CD4-positive, alpha-beta T cell (primary cell): ENCODE measurements around the gene HSPB2. TPM values are rescaled to one million over a fixed set of nuclear protein-coding genes. Genes with fewer than 3 reads are reported as not detected.
A peak's percentile ranks its signal among the peaks of the same experiment; 100 is the strongest.
"Not testable (repeated sequence)": the region's sequence is repeated elsewhere in the genome, so short reads cannot be mapped to it uniquely, and the experiment has no call there.

Experiments used
- ATAC-seq: fragments of 200-7000 bp; cut with Tn5 transposase; one replicate; pipeline ENCODE4 v1.10.0; 2022; ENCODE audit warnings: mild to moderate bottlenecking; ENCODE audit not compliant: poor library complexity
- CTCF ChIA-PET: fragments of 350-600 bp; sonication (Branson Sonifier 250); formaldehyde crosslinking; loops from one replicate; lab custom pipeline; 2021; ENCODE audit warnings: antibody characterized with exemption, inconsistent platforms; lab: Charles Lee
- POLR2A ChIA-PET: fragments of 350-600 bp; sonication (Branson Sonifier 250); formaldehyde crosslinking; loops from one replicate; lab custom pipeline; 2021; ENCODE audit warnings: antibody characterized with exemption, inconsistent platforms; lab: Charles Lee
- DNase-seq, 14 experiments: peaks; one replicate each; pipeline ENCODE4 v3.0.0-alpha.2; 2013 to 2020; ENCODE audit warnings: mixed read lengths in 2 of 14
- H3K27ac ChIP-seq, 2 donors: one replicate each; pipeline versions ENCODE4 v1.5.1 to v1.7.0; 2013; ENCODE audit warnings: low read length in 2 of 2, low read depth in 1 of 2, mild to moderate bottlenecking in 1 of 2
- H3K27me3 ChIP-seq, 2 experiments: 1 replicate in 1 of 2; 2 replicates in 1 of 2; pipeline versions ENCODE4 v1.6.1 to v1.7.0; 2013; ENCODE audit warnings: low read length in 2 of 2, control low read depth in 1 of 2, mild to moderate bottlenecking in 1 of 2, moderate library complexity in 1 of 2; ENCODE audit not compliant: insufficient read depth in 2 of 2, control insufficient read depth in 1 of 2
- H3K36me3 ChIP-seq: one replicate; pipeline ENCODE4 v1.6.1; 2013; ENCODE audit warnings: low read length, control low read depth; ENCODE audit not compliant: insufficient read depth
- H3K4me1 ChIP-seq: one replicate; pipeline ENCODE4 v1.6.1; 2013; ENCODE audit warnings: low read length, control low read depth; ENCODE audit not compliant: insufficient read depth
- H3K4me3 ChIP-seq: one replicate; pipeline ENCODE4 v1.5.1; 2013; ENCODE audit warnings: mild to moderate bottlenecking, low read length, moderate library complexity
- H3K9me3 ChIP-seq, 2 experiments: 1 replicate in 1 of 2; 2 replicates in 1 of 2; pipeline versions ENCODE4 v1.6.1 to v1.7.0; 2013; ENCODE audit warnings: low read length in 2 of 2, mild to moderate bottlenecking in 2 of 2, control low read depth in 1 of 2, moderate library complexity in 1 of 2; ENCODE audit not compliant: control insufficient read depth in 1 of 2, insufficient read depth in 1 of 2
- H3K27ac Mint-ChIP-seq: one replicate; pipeline ENCODE4 v1.8.0; 2020; ENCODE audit warnings: mixed read lengths
- H3K27me3 Mint-ChIP-seq: one replicate; pipeline ENCODE4 v1.8.0; 2021; ENCODE audit warnings: mixed read lengths
- H3K36me3 Mint-ChIP-seq: one replicate; pipeline ENCODE4 v1.8.0; 2021; ENCODE audit warnings: low read depth, mixed read lengths
- H3K4me1 Mint-ChIP-seq: one replicate; pipeline ENCODE4 v1.8.0; 2021; ENCODE audit warnings: low read depth, mixed read lengths
- H3K4me3 Mint-ChIP-seq: one replicate; pipeline ENCODE4 v1.8.0; 2020; ENCODE audit warnings: mild to moderate bottlenecking, mixed read lengths
- H3K9me3 Mint-ChIP-seq: one replicate; pipeline ENCODE4 v1.8.0; 2020; ENCODE audit warnings: mixed read lengths
- intact Hi-C, 2 experiments: fragments of 100-400 bp; cut with DNase I in 1 of 2; cut with micrococcal nuclease in 1 of 2; formaldehyde crosslinking; loops; one replicate each; pipeline versions ENCODE4 v1.15.1 to v1.9.0; 2023 to 2025; cut with DNase I, micrococcal nuclease
- total RNA-seq, 174 experiments: library from RNA in 2 of 174; stranded (reverse) in 2 of 174; gene quantifications; one replicate each; pipeline ENCODE4 v1.2.3 and lab custom pipeline; 2021 to 2026
- TF ChIP-seq, protein P1 (sequence below): fragments of 200-600 bp; IDR thresholded peaks from one replicate; pipeline ENCODE4 v1.8.0; 2022; ENCODE audit warnings: antibody characterized with exemption, mild to moderate bottlenecking

HSPB2 gene
- total RNA-seq, 2 experiments from 2014 or later = not detected

DNA sequence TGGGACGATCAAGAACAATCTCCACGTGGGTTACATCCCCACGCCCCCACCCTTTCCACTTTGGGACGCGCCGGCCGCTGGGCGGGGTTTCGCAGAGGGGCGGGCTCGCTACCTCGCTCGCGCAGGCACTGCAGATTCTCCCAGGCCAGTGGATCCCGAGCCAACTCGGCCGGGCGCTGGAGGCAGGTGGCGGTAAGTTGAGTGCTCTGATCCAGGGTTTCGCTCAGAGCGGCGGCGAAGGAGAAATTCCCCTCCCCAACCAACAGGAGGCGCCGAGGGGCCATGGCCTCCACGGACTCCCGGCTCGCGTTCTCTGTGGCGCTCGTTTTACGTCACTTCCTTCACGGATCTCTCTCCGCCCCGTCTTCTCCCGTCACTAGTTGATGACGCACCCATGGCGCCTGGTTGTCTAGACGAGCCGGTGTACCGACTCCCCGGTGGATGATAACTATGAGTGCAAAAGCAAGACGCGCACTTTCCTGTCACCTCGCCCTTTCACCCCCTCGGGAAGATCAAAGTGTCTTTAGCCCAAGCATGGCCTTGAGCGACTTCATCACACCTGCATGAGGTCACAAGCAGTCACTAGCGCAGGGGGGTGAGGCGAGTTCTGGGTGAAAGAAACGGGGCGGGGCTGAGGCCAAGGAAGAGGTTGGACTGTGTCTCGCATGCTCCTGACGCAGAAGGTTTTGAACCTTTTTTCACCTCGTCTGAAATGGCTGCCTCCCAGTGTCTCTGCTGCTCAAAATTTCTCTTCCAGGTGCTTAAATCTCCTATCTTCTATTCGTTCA lies 33.5 kb upstream of the HSPB2 start, which contains the start of the genes CFAP68 and FDXACB1:
CFAP68 (plus strand) TSS at position 693 of the 788 bp plus-strand sequence; CDS start at position 713, 20 bp downstream.
FDXACB1 (minus strand) TSS at position 317 of the 788 bp plus-strand sequence; CDS start at position 284, 33 bp downstream.
- H3K4me3 Mint-ChIP-seq = peak within 1 kb of the TSS; percentile 92
- H3K4me1 ChIP-seq = peaks cover 14% of the 10 kb centered on the region
- no peaks in the 10 kb centered on the region for H3K27me3 ChIP-seq
- ChIA-PET CTCF (interaction anchor here (0.9 to 2.1 kb wide), 7 partner anchors 9 to 275 kb away, joined by 3 to 6 read pairs (median 3); no protein-coding TSS in a partner anchor), POLR2A (interaction anchor here (4.3 kb wide), 1 partner anchor 48 kb away, joined by 44 read pairs; no protein-coding TSS in a partner anchor)
- peaks cover 14% of the 10 kb centered on the region for H3K36me3 ChIP-seq
- H3K27ac Mint-ChIP-seq = peak within 1 kb of the TSS; percentile 94
- H3K9me3 ChIP-seq = no peaks in the 10 kb centered on the region
- DNase-seq (peak; percentile 89 to 99 (median 93)), ATAC-seq (peak; percentile 88)
- H3K27me3 Mint-ChIP-seq = no peaks in the 10 kb centered on the region
- peaks cover 18% of the 10 kb centered on the region for H3K4me1 Mint-ChIP-seq
- H3K9me3 Mint-ChIP-seq = no peaks in the 10 kb centered on the region
- TF ChIP-seq, protein P1, sequence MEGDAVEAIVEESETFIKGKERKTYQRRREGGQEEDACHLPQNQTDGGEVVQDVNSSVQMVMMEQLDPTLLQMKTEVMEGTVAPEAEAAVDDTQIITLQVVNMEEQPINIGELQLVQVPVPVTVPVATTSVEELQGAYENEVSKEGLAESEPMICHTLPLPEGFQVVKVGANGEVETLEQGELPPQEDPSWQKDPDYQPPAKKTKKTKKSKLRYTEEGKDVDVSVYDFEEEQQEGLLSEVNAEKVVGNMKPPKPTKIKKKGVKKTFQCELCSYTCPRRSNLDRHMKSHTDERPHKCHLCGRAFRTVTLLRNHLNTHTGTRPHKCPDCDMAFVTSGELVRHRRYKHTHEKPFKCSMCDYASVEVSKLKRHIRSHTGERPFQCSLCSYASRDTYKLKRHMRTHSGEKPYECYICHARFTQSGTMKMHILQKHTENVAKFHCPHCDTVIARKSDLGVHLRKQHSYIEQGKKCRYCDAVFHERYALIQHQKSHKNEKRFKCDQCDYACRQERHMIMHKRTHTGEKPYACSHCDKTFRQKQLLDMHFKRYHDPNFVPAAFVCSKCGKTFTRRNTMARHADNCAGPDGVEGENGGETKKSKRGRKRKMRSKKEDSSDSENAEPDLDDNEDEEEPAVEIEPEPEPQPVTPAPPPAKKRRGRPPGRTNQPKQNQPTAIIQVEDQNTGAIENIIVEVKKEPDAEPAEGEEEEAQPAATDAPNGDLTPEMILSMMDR = peak; percentile 98
- peak within 1 kb of the TSS; percentile 76 for H3K4me3 ChIP-seq
- intact Hi-C loops = loop anchor here (1.0 to 5.0 kb wide), 9 partner anchors 8 to 338 kb away; partner anchors contain the start of genes NKAPD1 (in 2 of the 2), PIH1D2 (in 2 of the 2), ALG9 (in 1 of the 2) and DLAT (in 1 of the 2)
- H3K27ac ChIP-seq = peak within 1 kb of the TSS; percentile 97 to 99
- peaks cover 36% of the 10 kb centered on the region for H3K36me3 Mint-ChIP-seq

- intact Hi-C loops = loop anchor here (1.0 to 5.0 kb wide), 9 partner anchors 8 to 338 kb away; partner anchors contain the start of genes NKAPD1 (in 2 of the 2), PIH1D2 (in 2 of the 2), ALG9 (in 1 of the 2) and DLAT (in 1 of the 2)
- H3K27me3 ChIP-seq = no peaks in the 10 kb centered on the region
- peaks cover 18% of the 10 kb centered on the region for H3K4me1 Mint-ChIP-seq
- no peaks in the 10 kb centered on the region for H3K27me3 Mint-ChIP-seq
- peaks cover 36% of the 10 kb centered on the region for H3K36me3 Mint-ChIP-seq
- ATAC-seq (peak; percentile 4), DNase-seq (no peak)
- peak overlapping the region; percentile 97 to 99 for H3K27ac ChIP-seq
- H3K4me3 ChIP-seq = peak overlapping the region; percentile 76
- H3K36me3 ChIP-seq = peaks cover 14% of the 10 kb centered on the region
- peak overlapping the region; percentile 94 for H3K27ac Mint-ChIP-seq
- peak overlapping the region; percentile 92 for H3K4me3 Mint-ChIP-seq
- peaks cover 14% of the 10 kb centered on the region for H3K4me1 ChIP-seq
- ChIA-PET CTCF (interaction anchor here (0.9 to 1.5 kb wide), 3 partner anchors 48 to 52 kb away, joined by 3 to 6 read pairs (median 3); no protein-coding TSS in a partner anchor), POLR2A (interaction anchor here (0.7 to 4.3 kb wide), 3 partner anchors 8 to 106 kb away, joined by 3 to 44 read pairs (median 20); partner anchors contain the start of gene ALG9)
- H3K9me3 Mint-ChIP-seq = no peaks in the 10 kb centered on the region
- H3K9me3 ChIP-seq = no peaks in the 10 kb centered on the region
- TF ChIP-seq, protein P1 = no peak
Measured at GRCh38 chr11:111879637-111879960, 32.9 kb upstream of the HSPB2 start.

DNA sequence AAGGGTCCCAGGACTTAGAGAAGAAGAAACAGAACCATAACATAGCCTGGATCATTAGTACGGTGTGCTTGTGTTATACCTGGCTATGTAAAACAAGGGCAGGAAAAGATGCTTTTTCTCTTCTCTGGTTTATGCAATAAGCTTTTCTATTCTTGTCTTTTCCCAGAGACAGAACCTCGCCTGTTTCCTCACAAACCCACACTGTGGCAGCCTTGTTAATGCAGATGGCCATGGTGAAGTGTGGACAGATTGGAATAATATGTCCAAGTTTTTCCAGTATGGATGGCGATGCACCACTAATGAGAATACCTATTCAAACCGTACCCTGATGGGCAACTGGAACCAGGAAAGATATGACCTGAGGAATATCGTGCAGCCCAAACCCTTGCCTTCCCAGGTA lies 30.3 kb upstream of the HSPB2 start:
- no peaks in the 10 kb centered on the region for H3K27me3 ChIP-seq
- DNase-seq (no peak), ATAC-seq (no peak)
- ChIA-PET POLR2A (interaction anchor here (4.3 kb wide), 1 partner anchor 45 kb away, joined by 44 read pairs; no protein-coding TSS in a partner anchor), CTCF (interaction anchor here (1.7 kb wide), 1 partner anchor 11 kb away, joined by 4 read pairs; the partner anchor contains the start of gene ALG9)
- no peaks in the 10 kb centered on the region for H3K36me3 ChIP-seq
- H3K4me1 ChIP-seq = peaks cover 14% of the 10 kb centered on the region
- intact Hi-C loops = loop anchor here in 1 of 2 experiments (5.0 kb wide), 1 partner anchor 145 kb away; the partner anchor contains the start of gene DLAT
- Mint-ChIP-seq H3K27me3 (no peaks in the 10 kb centered on the region), H3K36me3 (peaks cover 30% of the 10 kb centered on the region), H3K27ac (no peak overlapping the region), H3K4me1 (peaks cover 18% of the 10 kb centered on the region), H3K9me3 (no peaks in the 10 kb centered on the region), H3K4me3 (no peak overlapping the region)
- TF ChIP-seq, protein P1 = no peak
- H3K9me3 ChIP-seq = no peaks in the 10 kb centered on the region
- H3K4me3 ChIP-seq = no peak overlapping the region
- H3K27ac ChIP-seq = no peak overlapping the region

- H3K27me3 Mint-ChIP-seq, H3K4me3 Mint-ChIP-seq, H3K9me3 Mint-ChIP-seq, H3K27ac Mint-ChIP-seq, ATAC-seq, H3K27ac ChIP-seq, H3K4me3 ChIP-seq, H3K4me1 ChIP-seq, intact Hi-C loops, H3K27me3 ChIP-seq, H3K4me1 Mint-ChIP-seq, DNase-seq, H3K36me3 ChIP-seq, H3K9me3 ChIP-seq: not testable (repeated sequence)
- ChIA-PET CTCF (interaction anchor here (0.8 to 1.5 kb wide), 2 partner anchors 9 to 14 kb away, joined by 3 read pairs; no protein-coding TSS in a partner anchor), POLR2A (interaction anchor here (1.0 kb wide), 1 partner anchor 41 kb away, joined by 4 read pairs; no protein-coding TSS in a partner anchor)
- peaks cover 16% of the 10 kb centered on the region for H3K36me3 Mint-ChIP-seq
Measured at GRCh38 chr11:111885053-111885452, 27.5 kb upstream of the HSPB2 start.
